Measurements from ENCODE around the gene CXCL10.

DNA sequence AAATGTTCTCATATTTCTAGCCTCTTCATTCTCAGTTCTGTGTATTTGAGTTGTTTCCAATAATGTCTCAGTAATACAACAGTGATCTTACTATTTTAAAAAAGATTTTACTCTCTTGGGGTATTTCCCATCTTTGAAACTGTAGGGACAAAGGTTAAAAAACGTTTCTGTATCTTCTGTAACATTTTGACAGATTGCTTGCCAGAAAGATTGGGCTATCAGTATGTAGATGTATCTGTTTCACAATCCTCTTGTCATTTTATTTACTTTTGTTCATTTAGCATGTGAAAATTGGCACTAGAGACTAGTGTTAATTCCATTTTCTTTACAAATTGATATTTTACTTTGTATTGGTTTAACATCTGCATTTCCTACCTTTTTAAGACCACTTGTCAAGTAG lies 9.8 kb downstream of the CXCL10 start:
- TF ChIP-seq, protein P1, sequence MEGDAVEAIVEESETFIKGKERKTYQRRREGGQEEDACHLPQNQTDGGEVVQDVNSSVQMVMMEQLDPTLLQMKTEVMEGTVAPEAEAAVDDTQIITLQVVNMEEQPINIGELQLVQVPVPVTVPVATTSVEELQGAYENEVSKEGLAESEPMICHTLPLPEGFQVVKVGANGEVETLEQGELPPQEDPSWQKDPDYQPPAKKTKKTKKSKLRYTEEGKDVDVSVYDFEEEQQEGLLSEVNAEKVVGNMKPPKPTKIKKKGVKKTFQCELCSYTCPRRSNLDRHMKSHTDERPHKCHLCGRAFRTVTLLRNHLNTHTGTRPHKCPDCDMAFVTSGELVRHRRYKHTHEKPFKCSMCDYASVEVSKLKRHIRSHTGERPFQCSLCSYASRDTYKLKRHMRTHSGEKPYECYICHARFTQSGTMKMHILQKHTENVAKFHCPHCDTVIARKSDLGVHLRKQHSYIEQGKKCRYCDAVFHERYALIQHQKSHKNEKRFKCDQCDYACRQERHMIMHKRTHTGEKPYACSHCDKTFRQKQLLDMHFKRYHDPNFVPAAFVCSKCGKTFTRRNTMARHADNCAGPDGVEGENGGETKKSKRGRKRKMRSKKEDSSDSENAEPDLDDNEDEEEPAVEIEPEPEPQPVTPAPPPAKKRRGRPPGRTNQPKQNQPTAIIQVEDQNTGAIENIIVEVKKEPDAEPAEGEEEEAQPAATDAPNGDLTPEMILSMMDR (conservative IDR thresholded peaks at IDR 0.05; ENCODE audit: low read depth, low read length) = no peak
- TF ChIP-seq EZH2 (IDR thresholded peaks at IDR 0.05; ENCODE audit: borderline replicate concordance, low read depth, low read length, poor library complexity, severe bottlenecking) = no peak
